Measurements from ENCODE around the gene FHIT.

GRCh38 chr3:59992578-59992977 lies 1258.7 kb downstream of the FHIT start:
- TF ChIP-seq, protein P1, sequence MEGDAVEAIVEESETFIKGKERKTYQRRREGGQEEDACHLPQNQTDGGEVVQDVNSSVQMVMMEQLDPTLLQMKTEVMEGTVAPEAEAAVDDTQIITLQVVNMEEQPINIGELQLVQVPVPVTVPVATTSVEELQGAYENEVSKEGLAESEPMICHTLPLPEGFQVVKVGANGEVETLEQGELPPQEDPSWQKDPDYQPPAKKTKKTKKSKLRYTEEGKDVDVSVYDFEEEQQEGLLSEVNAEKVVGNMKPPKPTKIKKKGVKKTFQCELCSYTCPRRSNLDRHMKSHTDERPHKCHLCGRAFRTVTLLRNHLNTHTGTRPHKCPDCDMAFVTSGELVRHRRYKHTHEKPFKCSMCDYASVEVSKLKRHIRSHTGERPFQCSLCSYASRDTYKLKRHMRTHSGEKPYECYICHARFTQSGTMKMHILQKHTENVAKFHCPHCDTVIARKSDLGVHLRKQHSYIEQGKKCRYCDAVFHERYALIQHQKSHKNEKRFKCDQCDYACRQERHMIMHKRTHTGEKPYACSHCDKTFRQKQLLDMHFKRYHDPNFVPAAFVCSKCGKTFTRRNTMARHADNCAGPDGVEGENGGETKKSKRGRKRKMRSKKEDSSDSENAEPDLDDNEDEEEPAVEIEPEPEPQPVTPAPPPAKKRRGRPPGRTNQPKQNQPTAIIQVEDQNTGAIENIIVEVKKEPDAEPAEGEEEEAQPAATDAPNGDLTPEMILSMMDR (IDR thresholded peaks at IDR 0.05), result no peak
- no peak for TF ChIP-seq POLR2A (IDR thresholded peaks at IDR 0.05)
- no peak for TF ChIP-seq EP300 (IDR thresholded peaks at IDR 0.05)
